Stimulated activated naive CD4-positive, alpha-beta T cell (primary cell): Measurements from ENCODE around the gene TMEM52.
"Not testable (repeated sequence)": the region's sequence is repeated elsewhere in the genome, so short reads cannot be mapped to it uniquely, and the experiment has no call there.

Experiments
- DNase-seq, 6 experiments: peaks; one replicate each; lab custom pipeline; 2025; lab: John Stamatoyannopoulos, UW

The TMEM52 gene

GRCh38 chr1:1946540-1946939, 27.5 kb upstream of the TMEM52 start:
- DNase-seq = no peak

DNA sequence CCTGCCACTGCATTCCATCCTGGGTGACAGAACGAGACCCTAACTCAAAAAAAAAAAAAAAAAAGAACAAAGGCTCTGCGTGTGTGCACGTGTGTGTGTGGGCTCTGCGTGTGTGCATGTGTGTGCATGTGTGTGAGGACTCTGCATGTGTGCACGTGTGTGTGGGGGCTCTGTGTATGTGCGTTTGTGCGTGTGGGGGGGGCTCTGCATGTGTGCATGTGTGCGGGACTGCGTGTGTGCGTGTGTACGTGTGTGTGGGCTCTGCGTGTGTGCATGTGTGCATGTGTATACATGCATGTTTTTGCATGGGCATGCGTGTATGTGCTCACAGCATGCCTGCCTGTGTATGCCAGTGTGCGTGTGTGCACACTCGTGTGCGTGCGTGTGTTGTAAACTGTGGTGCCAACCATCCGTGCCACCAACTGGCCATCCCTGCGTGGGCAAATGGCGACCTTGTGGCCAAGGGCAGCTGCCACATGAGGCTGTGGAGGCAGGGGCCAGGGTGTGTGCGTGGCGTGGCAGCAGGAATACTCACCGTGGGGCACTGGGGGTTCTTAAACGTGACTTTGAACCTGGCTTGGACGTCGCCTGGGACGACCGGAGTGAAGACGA, 26.8 kb upstream of the TMEM52 start:
- DNase-seq = no peak

DNA sequence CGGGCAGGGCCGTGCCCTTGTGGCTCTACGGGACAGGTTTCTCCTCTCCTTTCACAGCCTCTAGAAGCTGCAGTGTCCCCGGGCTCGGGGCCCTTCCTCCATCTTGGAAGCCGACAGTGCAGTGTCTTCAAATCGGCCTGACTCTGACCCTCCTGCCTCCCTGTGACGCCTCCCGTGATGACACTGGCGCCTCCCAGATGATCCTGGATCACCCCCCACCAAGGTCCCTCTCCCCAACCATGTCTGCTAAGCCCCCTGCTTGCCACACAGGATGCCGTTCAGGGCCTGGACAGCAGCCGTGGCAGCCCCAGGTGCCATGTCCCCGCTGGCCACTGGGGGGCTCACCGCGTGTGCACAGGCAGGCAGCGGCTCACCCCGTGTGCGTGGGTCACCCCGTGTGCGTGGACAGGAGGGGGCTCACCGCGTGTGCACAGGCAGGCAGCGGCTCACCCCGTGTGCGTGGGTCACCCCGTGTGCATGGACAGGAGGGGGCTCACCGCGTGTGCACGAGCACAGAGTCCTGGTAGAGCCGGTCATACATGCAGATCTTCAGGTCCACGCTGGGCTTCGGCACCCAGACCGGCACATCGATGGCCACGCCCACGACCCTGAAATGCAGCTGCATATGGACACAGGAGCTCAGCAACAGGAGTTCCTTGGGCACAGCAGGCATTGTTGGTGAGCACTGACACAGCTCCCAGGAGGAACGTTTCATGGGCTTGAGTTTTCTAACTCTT, 24.9 kb upstream of the TMEM52 start:
- peak in 5 of 6 experiments; percentile 24 to 57 (median 57) for DNase-seq

DNA sequence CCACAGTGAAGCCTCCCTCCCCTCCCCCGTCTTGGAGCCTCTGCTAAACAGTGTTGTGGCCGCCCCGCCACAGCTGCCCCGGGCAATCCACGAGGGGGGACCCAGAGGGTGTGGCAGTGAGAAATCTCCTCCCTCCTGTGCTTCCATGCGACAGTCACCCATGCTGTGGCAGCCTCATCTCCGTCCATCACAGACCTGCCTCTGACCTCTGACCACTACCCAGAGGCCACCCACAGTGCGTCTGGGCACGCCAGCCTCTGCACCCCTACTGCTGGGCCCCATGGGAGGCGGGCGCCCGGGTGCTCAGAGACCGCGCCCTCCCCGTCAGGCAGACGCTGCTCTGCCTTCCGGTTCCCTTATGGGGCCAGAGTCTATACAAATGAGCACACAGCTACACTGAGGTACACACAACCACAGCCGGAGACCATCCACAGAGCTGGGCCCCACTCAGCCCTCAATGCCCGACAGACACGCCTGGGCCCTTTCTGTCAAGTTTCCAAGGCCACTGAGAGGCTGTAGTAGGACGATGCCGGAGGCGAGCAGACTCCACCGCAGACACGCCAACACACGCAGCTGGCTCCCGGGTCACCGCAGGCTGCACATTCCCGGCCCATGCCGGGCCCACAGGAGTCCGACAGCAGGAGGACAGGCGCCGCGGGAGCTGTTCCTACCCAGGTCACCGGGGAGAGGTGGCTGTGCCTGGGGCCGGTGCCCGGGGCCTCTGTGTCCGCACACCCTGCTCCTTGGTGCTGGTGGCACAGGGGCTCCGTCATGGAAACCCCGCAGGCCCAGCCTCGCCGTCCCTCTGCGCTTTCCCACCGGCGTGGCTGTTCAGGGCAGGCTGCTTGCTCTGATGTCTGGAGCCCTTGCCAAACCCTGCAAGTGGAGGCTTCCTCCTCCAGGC, 23.9 kb upstream of the TMEM52 start:
- no peak for DNase-seq

GRCh38 chr1:1941868-1942752, 23.0 kb upstream of the TMEM52 start:
- no peak for DNase-seq

- DNase-seq = no peak
Measured at GRCh38 chr1:1941211-1941841, 22.2 kb upstream of the TMEM52 start.

- no peak for DNase-seq
Measured at GRCh38 chr1:1940123-1940425, 21.0 kb upstream of the TMEM52 start.

DNA sequence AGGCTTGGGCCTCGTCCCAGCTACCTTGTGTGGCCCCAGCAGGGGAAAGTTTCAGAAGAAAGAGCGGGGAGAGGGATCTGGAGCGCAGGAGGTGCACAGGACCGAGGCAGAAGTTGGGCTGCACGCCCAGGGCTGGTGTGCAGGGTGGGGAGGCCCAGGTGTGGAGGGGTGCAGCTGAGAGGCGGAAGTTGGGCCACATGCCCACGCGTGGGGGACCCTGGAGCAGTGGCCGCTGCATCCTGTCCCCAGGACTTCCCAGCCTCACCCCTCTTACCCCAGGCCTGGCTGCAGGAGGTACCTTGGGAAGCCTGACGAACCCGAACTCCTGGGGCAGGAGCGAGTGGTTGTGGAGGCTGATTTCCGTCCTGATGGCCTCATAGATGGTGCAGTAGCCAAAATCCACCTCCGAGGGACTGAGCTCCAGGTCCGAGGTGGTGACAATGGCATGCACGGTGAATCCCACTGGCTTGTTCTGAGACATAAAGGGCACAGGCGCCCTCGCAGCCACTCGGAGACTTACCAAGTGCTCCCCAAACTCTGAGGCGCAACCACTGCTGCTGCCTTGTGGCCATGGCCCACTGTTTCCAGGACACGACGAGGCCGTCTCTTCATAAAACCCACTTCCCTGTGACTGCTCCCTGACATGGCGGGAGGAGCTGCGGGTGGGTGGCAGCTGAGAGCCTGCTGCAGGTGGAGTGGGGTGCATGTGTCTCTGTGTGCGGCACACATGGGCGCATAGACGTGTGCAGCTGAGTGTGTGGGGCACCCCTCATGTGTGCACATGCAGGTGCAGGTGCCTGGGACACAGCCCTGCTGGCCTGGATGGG, 20.4 kb upstream of the TMEM52 start:
- DNase-seq = no peak

DNA sequence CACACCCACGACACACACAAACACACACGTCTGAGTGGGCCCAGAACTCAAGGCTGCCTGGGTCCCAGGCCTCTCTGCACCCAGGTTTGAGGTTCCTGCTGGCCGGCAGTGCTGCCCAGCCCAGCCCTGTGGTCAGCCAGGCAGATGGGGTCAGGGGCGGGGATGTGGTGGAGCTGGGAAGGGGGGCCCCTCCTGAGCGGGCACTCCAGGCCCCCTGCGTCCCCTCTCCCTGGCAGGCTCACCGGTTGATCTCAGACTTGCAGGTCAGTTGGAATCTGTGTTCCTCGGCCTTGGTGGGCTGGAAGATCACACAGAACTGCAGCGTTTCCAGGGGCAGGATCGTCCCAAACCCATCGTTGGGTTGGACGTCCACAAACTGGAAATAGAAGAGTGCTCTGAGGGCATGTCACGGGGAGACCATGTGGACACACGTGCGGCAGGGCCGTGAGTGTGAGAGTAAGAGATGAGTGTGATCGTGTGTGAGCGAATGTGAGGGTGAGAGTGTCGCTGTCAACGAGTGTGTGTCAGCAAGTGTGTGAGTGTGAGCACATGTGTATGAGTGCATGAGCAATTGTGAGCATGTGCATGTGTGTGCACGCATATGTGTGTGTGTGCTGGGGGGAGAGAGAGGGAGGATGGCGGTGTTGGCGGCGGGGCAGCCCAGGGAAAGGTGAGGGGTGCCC, 19.7 kb upstream of the TMEM52 start:
- no peak for DNase-seq

GRCh38 chr1:1938276-1938573, 19.1 kb upstream of the TMEM52 start:
- DNase-seq = no peak

GRCh38 chr1:1937549-1938275, 18.6 kb upstream of the TMEM52 start:
- DNase-seq = no peak

DNA sequence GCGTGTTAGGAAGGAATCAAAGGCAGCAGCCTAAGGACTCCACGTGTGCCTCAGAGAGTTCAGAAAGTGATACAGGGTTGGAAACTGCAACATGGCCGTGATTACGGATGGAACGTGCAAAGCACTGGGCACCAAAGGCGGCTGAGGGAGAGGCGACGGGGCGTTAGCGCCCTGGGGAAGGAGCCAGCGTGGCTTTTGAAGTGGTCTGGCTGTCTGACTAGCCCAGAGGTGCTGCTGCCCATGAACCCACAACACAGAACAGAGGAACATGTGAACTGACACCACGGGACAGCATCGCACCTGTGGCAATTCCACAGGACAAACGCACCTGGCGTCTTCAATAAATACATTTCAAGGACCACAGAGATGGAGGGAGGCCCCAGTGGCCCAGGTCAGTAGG, 18.0 kb upstream of the TMEM52 start:
- DNase-seq = no peak

GRCh38 chr1:1934848-1935247, 15.8 kb upstream of the TMEM52 start:
- not testable (repeated sequence) for DNase-seq

DNA sequence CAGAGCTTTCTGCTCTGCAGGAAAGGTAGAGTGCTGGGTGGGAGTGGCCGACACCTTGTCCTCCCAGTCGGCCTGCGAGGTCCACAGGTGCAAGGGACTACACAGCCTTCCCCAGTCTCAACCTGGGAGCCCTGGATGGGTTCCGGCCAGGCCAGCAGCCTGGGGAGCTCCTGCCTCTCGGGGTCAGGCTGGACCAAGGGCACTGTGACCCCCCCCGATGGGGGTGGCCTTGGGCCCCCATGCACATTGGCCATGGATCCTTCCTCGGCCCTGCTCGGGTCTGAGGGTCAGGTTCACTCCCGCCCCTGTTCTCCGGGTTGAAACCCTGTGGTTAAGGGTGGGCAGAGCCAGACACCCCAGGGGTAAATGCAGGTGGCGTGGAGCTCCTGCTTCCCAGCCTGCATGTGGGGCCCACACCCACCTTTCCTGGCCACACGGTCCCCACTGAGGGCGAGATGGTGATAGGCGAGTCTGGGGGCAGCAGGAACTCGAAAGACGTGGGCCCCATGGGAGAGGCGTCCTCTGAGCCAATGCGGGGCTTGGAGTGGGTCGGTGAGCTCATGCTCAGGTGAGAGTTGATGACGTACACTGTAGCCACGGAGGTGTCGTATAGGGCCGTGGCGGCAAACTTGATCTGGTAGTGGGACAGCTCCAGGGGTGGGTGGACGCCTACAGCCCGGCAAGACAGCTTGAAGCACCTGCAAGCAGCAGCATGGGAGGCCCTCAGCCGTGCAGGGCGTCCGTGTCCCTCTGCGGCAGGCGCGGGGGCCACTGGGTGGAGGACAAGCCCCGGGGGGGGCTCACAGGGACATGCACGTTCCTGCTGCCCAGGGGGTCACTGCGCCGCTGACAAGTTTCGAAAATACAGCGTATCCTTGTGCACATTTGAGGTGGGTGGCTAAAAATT, 10.8 kb upstream of the TMEM52 start:
- DNase-seq = no peak

GRCh38 chr1:1929102-1929638, 10.1 kb upstream of the TMEM52 start:
- DNase-seq = no peak

DNA sequence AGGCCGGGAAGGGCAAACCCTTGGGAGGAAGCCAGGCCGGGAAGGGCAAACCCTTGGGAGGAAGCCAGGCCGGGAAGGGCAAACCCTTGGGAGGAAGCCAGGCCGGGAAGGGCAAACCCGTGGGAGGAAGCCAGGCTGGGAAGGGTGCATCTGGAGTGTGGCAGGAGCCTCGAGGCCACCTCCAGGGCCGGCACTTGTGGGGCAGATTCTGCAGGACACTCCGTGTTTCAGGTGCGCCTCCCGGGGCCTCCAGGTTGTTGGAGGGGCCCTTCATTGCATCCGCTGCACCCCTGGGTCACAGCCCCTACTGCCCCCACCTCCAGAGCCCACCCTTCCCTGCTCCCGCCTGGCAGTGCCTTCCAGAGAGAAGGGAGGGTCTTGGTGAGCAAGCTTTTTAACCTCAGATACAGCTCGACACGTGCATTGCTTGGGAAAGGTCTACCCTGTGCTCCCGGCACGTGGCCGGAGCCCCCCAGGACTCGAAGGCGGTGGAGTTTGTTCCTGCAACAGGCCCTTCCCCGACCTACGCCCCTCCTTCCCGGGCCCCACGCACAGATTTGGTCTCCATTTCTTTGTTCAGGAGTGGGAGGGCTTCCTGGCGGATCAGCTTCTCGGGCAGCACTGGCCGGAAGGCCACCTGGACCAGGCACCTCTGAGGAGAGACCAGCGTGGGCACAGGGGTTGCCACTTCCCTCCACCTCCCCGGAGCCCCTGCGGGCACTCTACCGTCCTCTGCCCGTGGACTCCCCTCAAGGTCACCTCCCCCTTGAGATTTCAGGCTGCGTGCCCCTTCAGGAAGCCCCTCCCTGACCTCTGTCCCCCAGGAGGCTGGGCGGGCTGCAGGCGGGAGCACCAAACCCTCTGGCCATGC, 9.4 kb upstream of the TMEM52 start:
- no peak for DNase-seq

DNA sequence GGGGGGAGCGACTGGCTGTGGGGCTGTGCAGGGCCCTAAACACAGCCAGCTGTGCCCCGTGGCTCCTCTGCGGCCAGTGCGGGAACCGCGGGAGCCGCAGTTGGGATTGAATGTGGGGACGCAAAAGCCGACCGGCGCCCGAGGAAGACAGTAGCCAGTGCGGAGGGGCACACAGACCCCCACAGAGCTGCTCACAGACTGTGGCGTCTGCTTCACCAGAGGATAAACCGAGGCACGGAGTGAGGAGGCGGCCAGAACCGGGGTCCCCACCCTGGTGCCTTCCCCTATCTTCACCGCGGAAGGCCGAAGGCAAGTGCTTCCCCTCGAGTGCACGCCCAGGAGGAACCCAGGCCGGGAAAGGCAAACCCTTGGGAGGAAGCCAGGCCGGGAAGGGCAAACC, 8.7 kb upstream of the TMEM52 start:
- DNase-seq = no peak
